Stimulated activated CD8-positive, alpha-beta memory T cell treated with anti-CD3 and anti-CD28 coated beads, Interleukin-4, amount 100 ng/mL, for 1 hour (primary cell): ENCODE measurements around the gene ASTE1.
"Not testable (repeated sequence)": the region's sequence is repeated elsewhere in the genome, so short reads cannot be mapped to it uniquely, and the experiment has no call there.

ENCODE experiments used
- DNase-seq, 2 donors: peaks; one replicate each; pipeline ENCODE4 v3.0.0-alpha.2; 2020; ENCODE audit warnings: low read depth in 2 of 2, low spot score in 1 of 2

ASTE1 gene

GRCh38 chr3:131008326-131008725 is 18.3 kb downstream of the ASTE1 start:
- DNase-seq: no peak

GRCh38 chr3:131007782-131008181 is 18.8 kb downstream of the ASTE1 start:
- no peak for DNase-seq

- no peak for DNase-seq
These were observed 19.4 kb downstream of the ASTE1 start for GRCh38 chr3:131007256-131007655.

- DNase-seq: no peak
These were observed 22.0 kb downstream of the ASTE1 start for GRCh38 chr3:131004603-131005002.

- DNase-seq: no peak
These were observed 25.6 kb downstream of the ASTE1 start for GRCh38 chr3:131001071-131001470.

GRCh38 chr3:130997289-130997688 is 29.3 kb downstream of the ASTE1 start:
- DNase-seq: no peak

- no peak for DNase-seq
These were observed 34.3 kb downstream of the ASTE1 start for GRCh38 chr3:130992344-130992743.

- no peak for DNase-seq
These were observed 35.5 kb downstream of the ASTE1 start for GRCh38 chr3:130991126-130991525.

- DNase-seq: no peak
These were observed 36.3 kb downstream of the ASTE1 start for GRCh38 chr3:130990282-130990681.

GRCh38 chr3:130981469-130981868 is 45.2 kb downstream of the ASTE1 start:
- no peak for DNase-seq

GRCh38 chr3:130979117-130979516 is 47.5 kb downstream of the ASTE1 start:
- DNase-seq: no peak

GRCh38 chr3:130976706-130977105 is 49.9 kb downstream of the ASTE1 start:
- no peak for DNase-seq

GRCh38 chr3:130975251-130975650 is 51.4 kb downstream of the ASTE1 start:
- DNase-seq: no peak

- DNase-seq: no peak
These were observed 52.4 kb downstream of the ASTE1 start for GRCh38 chr3:130974201-130974600.

- DNase-seq: no peak
These were observed 53.2 kb downstream of the ASTE1 start for GRCh38 chr3:130973406-130973805.

GRCh38 chr3:130972592-130972991 is 54.0 kb downstream of the ASTE1 start:
- not testable (repeated sequence) for DNase-seq

GRCh38 chr3:130971208-130971607 is 55.4 kb downstream of the ASTE1 start:
- DNase-seq: no peak

GRCh38 chr3:130969621-130970020 is 57.0 kb downstream of the ASTE1 start:
- DNase-seq: no peak

GRCh38 chr3:130968221-130968620 is 58.4 kb downstream of the ASTE1 start:
- no peak for DNase-seq

- no peak for DNase-seq
These were observed 59.3 kb downstream of the ASTE1 start for GRCh38 chr3:130967281-130967680.

- DNase-seq: no peak
These were observed 62.7 kb downstream of the ASTE1 start for GRCh38 chr3:130963878-130964277.
